Transverse colon (tissue), 3 donors: ENCODE measurements around the gene RNASE9.

Experiments used
- CTCF ChIP-seq, 5 experiments: fragments of 200-600 bp in 3 of 5; fragments of 450-650 bp in 2 of 5; sonication (generic) in 3 of 5; IDR thresholded peaks; 1 replicate in 2 of 5; 2 replicates in 3 of 5; pipeline ENCODE4 v1.5.1; 2016 to 2017; ENCODE audit warnings: antibody characterized with exemption in 5 of 5, inconsistent platforms in 3 of 5, mild to moderate bottlenecking in 2 of 5, moderate library complexity in 1 of 5
- EP300 ChIP-seq: sonication (generic); formaldehyde crosslinking; IDR thresholded peaks from one replicate; pipeline ENCODE4 v1.6.1; 2017; ENCODE audit warnings: antibody characterized with exemption, low read depth
- POLR2A ChIP-seq: fragments of 450-650 bp; IDR thresholded peaks from one replicate; pipeline ENCODE4 v1.6.1; 2016; ENCODE audit warnings: antibody characterized with exemption, mild to moderate bottlenecking, moderate library complexity

GRCh38 chr14:20603813-20604690, 43.2 kb upstream of the RNASE9 start:
- no peak for TF ChIP-seq POLR2A
- TF ChIP-seq EP300: no peak
- no peak for TF ChIP-seq CTCF (IDR thresholded peaks at IDR 0.05)
